IPS-20b (cell line): ENCODE measurements around the gene SLC6A6.

ENCODE experiments used
- H3K27ac ChIP-seq: one replicate; pipeline ENCODE4 v1.5.1; 2013; ENCODE audit warnings: low read length
- H3K27me3 ChIP-seq: 2 replicates; pipeline ENCODE4 v1.6.1; 2013; ENCODE audit warnings: mild to moderate bottlenecking, low read length, inconsistent platforms; ENCODE audit not compliant: insufficient read depth
- H3K36me3 ChIP-seq: 2 replicates; pipeline ENCODE4 v1.6.1; 2013; ENCODE audit warnings: low read depth, mild to moderate bottlenecking, inconsistent platforms, low read length, moderate library complexity; ENCODE audit not compliant: insufficient read depth
- H3K4me1 ChIP-seq: 2 replicates; pipeline ENCODE4 v1.6.1; 2013; ENCODE audit warnings: mild to moderate bottlenecking, control low read depth, inconsistent platforms, low read length, moderate library complexity; ENCODE audit not compliant: insufficient read depth
- H3K4me3 ChIP-seq: 2 replicates; pipeline ENCODE4 v1.5.1; 2013; ENCODE audit warnings: mild to moderate bottlenecking, low read length, inconsistent platforms
- H3K9ac ChIP-seq: 2 replicates; pipeline ENCODE4 v1.6.1; 2013; ENCODE audit warnings: low read depth, mild to moderate bottlenecking, inconsistent platforms, low read length, moderate library complexity
- H3K9me3 ChIP-seq: 2 replicates; pipeline ENCODE4 v1.6.1; 2013; ENCODE audit warnings: mild to moderate bottlenecking, low read depth, low read length, inconsistent platforms; ENCODE audit not compliant: insufficient read depth

Gene SLC6A6

GRCh38 chr3:14471016-14471415 is 68.6 kb downstream of the SLC6A6 start:
- H3K27me3 ChIP-seq, result no peaks in the 10 kb centered on the region
- no peak overlapping the region for H3K9ac ChIP-seq
- no peaks in the 10 kb centered on the region for H3K4me1 ChIP-seq
- peaks cover 88% of the 10 kb centered on the region for H3K36me3 ChIP-seq
- H3K4me3 ChIP-seq, result no peak overlapping the region
- H3K27ac ChIP-seq, result no peak overlapping the region
- no peaks in the 10 kb centered on the region for H3K9me3 ChIP-seq

- peaks cover 89% of the 10 kb centered on the region for H3K36me3 ChIP-seq
- H3K9ac ChIP-seq, result no peak overlapping the region
Observed at GRCh38 chr3:14471690-14472089, 69.3 kb downstream of the SLC6A6 start.

GRCh38 chr3:14472471-14473351 is 70.3 kb downstream of the SLC6A6 start:
- H3K36me3 ChIP-seq, result peaks cover 92% of the 10 kb centered on the region
- H3K4me1 ChIP-seq, result no peaks in the 10 kb centered on the region
- no peaks in the 10 kb centered on the region for H3K27me3 ChIP-seq
- H3K9ac ChIP-seq, result no peak overlapping the region
- H3K9me3 ChIP-seq, result no peaks in the 10 kb centered on the region
- no peak overlapping the region for H3K4me3 ChIP-seq
- no peak overlapping the region for H3K27ac ChIP-seq

More at GRCh38 chr3:14471690-14472089, 69.3 kb downstream of the SLC6A6 start:
- no peak overlapping the region for H3K27ac ChIP-seq
- H3K4me1 ChIP-seq, result no peaks in the 10 kb centered on the region
- no peaks in the 10 kb centered on the region for H3K9me3 ChIP-seq
- no peak overlapping the region for H3K4me3 ChIP-seq
- no peaks in the 10 kb centered on the region for H3K27me3 ChIP-seq

GRCh38 chr3:14473411-14473891 is 71.0 kb downstream of the SLC6A6 start:
- H3K27me3 ChIP-seq, result no peaks in the 10 kb centered on the region
- no peak overlapping the region for H3K27ac ChIP-seq
- H3K36me3 ChIP-seq, result peaks cover 93% of the 10 kb centered on the region
- no peaks in the 10 kb centered on the region for H3K9me3 ChIP-seq
- no peaks in the 10 kb centered on the region for H3K4me1 ChIP-seq
- H3K9ac ChIP-seq, result no peak overlapping the region
- H3K4me3 ChIP-seq, result no peak overlapping the region

- H3K36me3 ChIP-seq, result peaks cover 93% of the 10 kb centered on the region
- no peak overlapping the region for H3K27ac ChIP-seq
- H3K9ac ChIP-seq, result no peak overlapping the region
- H3K9me3 ChIP-seq, result no peaks in the 10 kb centered on the region
- no peak overlapping the region for H3K4me3 ChIP-seq
- no peaks in the 10 kb centered on the region for H3K27me3 ChIP-seq
- H3K4me1 ChIP-seq, result no peaks in the 10 kb centered on the region
Observed at GRCh38 chr3:14474363-14475081, 72.1 kb downstream of the SLC6A6 start.

GRCh38 chr3:14475621-14476020 is 73.2 kb downstream of the SLC6A6 start:
- Histone ChIP-seq H3K4me1 (no peaks in the 10 kb centered on the region), H3K9me3 (no peaks in the 10 kb centered on the region), H3K4me3 (no peak overlapping the region), H3K27me3 (no peaks in the 10 kb centered on the region), H3K27ac (no peak overlapping the region), H3K9ac (no peak overlapping the region), H3K36me3 (peaks cover 93% of the 10 kb centered on the region)

GRCh38 chr3:14476583-14477265 is 74.3 kb downstream of the SLC6A6 start:
- H3K27ac ChIP-seq, result no peak overlapping the region
- no peaks in the 10 kb centered on the region for H3K27me3 ChIP-seq
- peaks cover 93% of the 10 kb centered on the region for H3K36me3 ChIP-seq
- no peak overlapping the region for H3K9ac ChIP-seq
- H3K4me3 ChIP-seq, result no peak overlapping the region
- peaks cover under 1% of the 10 kb centered on the region; the same call in 1 of the 2 replicates for H3K4me1 ChIP-seq
- no peaks in the 10 kb centered on the region for H3K9me3 ChIP-seq

GRCh38 chr3:14477311-14477935 is 75.0 kb downstream of the SLC6A6 start:
- peaks cover 90% of the 10 kb centered on the region for H3K36me3 ChIP-seq
- H3K4me3 ChIP-seq, result no peak overlapping the region
- no peaks in the 10 kb centered on the region for H3K9me3 ChIP-seq
- H3K9ac ChIP-seq, result no peak overlapping the region
- no peaks in the 10 kb centered on the region for H3K27me3 ChIP-seq
- H3K27ac ChIP-seq, result no peak overlapping the region
- peaks cover 7% of the 10 kb centered on the region; the same call in 1 of the 2 replicates for H3K4me1 ChIP-seq

GRCh38 chr3:14478956-14479550 is 76.6 kb downstream of the SLC6A6 start:
- no peaks in the 10 kb centered on the region for H3K9me3 ChIP-seq
- no peak overlapping the region for H3K27ac ChIP-seq
- peaks cover 8% of the 10 kb centered on the region; the same call in 1 of the 2 replicates for H3K4me1 ChIP-seq
- H3K36me3 ChIP-seq, result peaks cover 90% of the 10 kb centered on the region
- H3K4me3 ChIP-seq, result no peak overlapping the region
- H3K9ac ChIP-seq, result no peak overlapping the region
- no peaks in the 10 kb centered on the region for H3K27me3 ChIP-seq

- Histone ChIP-seq H3K27ac (no peak overlapping the region), H3K4me1 (peaks cover 8% of the 10 kb centered on the region; the same call in 1 of the 2 replicates), H3K27me3 (no peaks in the 10 kb centered on the region), H3K9ac (no peak overlapping the region), H3K9me3 (no peaks in the 10 kb centered on the region), H3K36me3 (peaks cover 93% of the 10 kb centered on the region), H3K4me3 (no peak overlapping the region)
Observed at GRCh38 chr3:14479591-14479990, 77.2 kb downstream of the SLC6A6 start.
